HepG2 (cell line): ENCODE data around the gene SEC24B. TPM values are rescaled to one million over a fixed set of nuclear protein-coding genes. Genes with fewer than 3 reads are reported as not detected.
A peak's percentile ranks its signal among the peaks of the same experiment; 100 is the strongest.

Experiments used
- ATF5 ChIP-seq: sonication (generic); formaldehyde crosslinking; IDR thresholded peaks from 2 replicates; pipeline ENCODE4 v1.4.0; 2020; ENCODE audit warnings: mild to moderate bottlenecking, low read depth, missing genetic modification reagents
- E2F1 ChIP-seq: sonication (generic); formaldehyde crosslinking; IDR thresholded peaks from 2 replicates; pipeline ENCODE4 v1.5.0; 2020; ENCODE audit warnings: missing genetic modification reagents
- GPBP1L1 ChIP-seq: sonication (generic); formaldehyde crosslinking; IDR thresholded peaks from 2 replicates; pipeline ENCODE4 v1.5.0; 2020; ENCODE audit warnings: mild to moderate bottlenecking, missing genetic modification reagents
- HNRNPL ChIP-seq: fragments of 200-400 bp; formaldehyde crosslinking; IDR thresholded peaks from 2 replicates; pipeline ENCODE4 v1.6.1; 2017; ENCODE audit warnings: mild to moderate bottlenecking, low read depth, low read length
- ISL2 ChIP-seq: sonication (generic); formaldehyde crosslinking; IDR thresholded peaks from 2 replicates; pipeline ENCODE4 v1.5.0; 2020; ENCODE audit warnings: missing genetic modification reagents
- MAFK ChIP-seq, 2 experiments: IDR thresholded peaks in 1 of 2; conservative IDR thresholded peaks in 1 of 2; 2 replicates each; pipeline ENCODE4 v1.6.1; 2011; ENCODE audit warnings: improper control_type of control experiment in 2 of 2, low read length in 2 of 2
- NFAT5 ChIP-seq: sonication (generic); formaldehyde crosslinking; IDR thresholded peaks from 2 replicates; pipeline ENCODE4 v1.4.0; 2020; ENCODE audit warnings: missing genetic modification reagents
- POLR2AphosphoS2 ChIP-seq: IDR thresholded peaks from 2 replicates; pipeline ENCODE4 v1.6.1; 2011; ENCODE audit warnings: low read depth, low read length, improper control_type of control experiment
- SMAD3 ChIP-seq: sonication (generic); formaldehyde crosslinking; IDR thresholded peaks from 2 replicates; pipeline ENCODE4 v1.4.0; 2020; ENCODE audit warnings: missing genetic modification reagents
- ZBED4 ChIP-seq: sonication (generic); formaldehyde crosslinking; IDR thresholded peaks from 2 replicates; pipeline ENCODE4 v1.4.0; 2020; ENCODE audit warnings: missing genetic modification reagents, borderline replicate concordance
- ZIK1 ChIP-seq: sonication (generic); formaldehyde crosslinking; IDR thresholded peaks from 2 replicates; pipeline ENCODE4 v1.5.0; 2020; ENCODE audit warnings: mild to moderate bottlenecking, low read depth, missing genetic modification reagents, borderline replicate concordance
- ZNF414 ChIP-seq: sonication (generic); formaldehyde crosslinking; IDR thresholded peaks from 2 replicates; pipeline ENCODE4 v1.5.0; 2020; ENCODE audit warnings: missing genetic modification reagents
- polyA plus RNA-seq, 8 experiments: library from polyadenylated mRNA; depleted of rRNA in 3 of 8; stranded (reverse) in 7 of 8; unstranded in 1 of 8; fragments of >200 nt; fragmentation: Illumina TruSeq in 4 of 8; extraction: Trizol in 4 of 8; gene quantifications; 2 replicates each; pipeline versions ENCODE4 v1.2.1 to v1.2.3, GENCODE V29; 2011 to 2016; ENCODE audit warnings: low read depth in 4 of 8, missing spikeins in 1 of 8, mixed read lengths in 1 of 8; ENCODE audit not compliant: insufficient read depth in 1 of 8
- total RNA-seq, 5 experiments: library from RNA; depleted of rRNA; stranded (reverse); fragments of >200 nt; fragmentation: Illumina TruSeq; extraction: Trizol; gene quantifications; 2 replicates each; pipeline ENCODE4 v1.2.3, GENCODE V29; 2016; ENCODE audit warnings: low read depth in 1 of 5

SEC24B gene
- total and polyA plus RNA-seq, 2 of the 13 experiments (the other 11 are each of a cell fraction or from before 2014, with no cell fraction given), result 14.6 to 39.0 TPM

GRCh38 chr4:109433205-109434006 is at the start of gene SEC24B (continued):
- TF ChIP-seq E2F1 (CRISPR knock-in tag) (no peak), POLR2AphosphoS2 (no peak), ZNF414 (CRISPR knock-in tag) (no peak), ZIK1 (CRISPR knock-in tag) (no peak), ISL2 (CRISPR knock-in tag) (no peak), SMAD3 (CRISPR knock-in tag) (no peak), NFAT5 (CRISPR knock-in tag) (peak; percentile 27; the same call in 1 of the 2 replicates), GPBP1L1 (CRISPR knock-in tag) (no peak), ATF5 (CRISPR knock-in tag) (no peak), HNRNPL (no peak), MAFK (conservative IDR thresholded peaks at IDR 0.05 in 1 of 2, IDR thresholded peaks at IDR 0.05 in 1 of 2; ENCODE audit: low read length in 2 of 2) (no peak), ZBED4 (CRISPR knock-in tag) (peak; percentile 96)
